Heart right ventricle (tissue), 16 donors: ENCODE data around the gene CBLB. TPM values are rescaled to one million over a fixed set of nuclear protein-coding genes. Genes with fewer than 3 reads are reported as not detected.
A peak's percentile ranks its signal among the peaks of the same experiment; 100 is the strongest.

Experiments
- ATAC-seq, 8 donors: fragments of 200-7000 bp; cut with Tn5 transposase; one replicate each; pipeline ENCODE4 v1.9.1; 2020; ENCODE audit warnings: mild to moderate bottlenecking in 8 of 8, moderate library complexity in 8 of 8, moderate number of reproducible peaks in 1 of 8
- DNase-seq, 2 donors: peaks; one replicate each; pipeline ENCODE4 v3.0.0-alpha.2; 2020
- H3K27ac ChIP-seq, 10 donors: fragments of 200-600 bp; sonication (generic) in 2 of 10; one replicate each; pipeline versions ENCODE4 v1.5.0 to v1.8.0; 2020 to 2022; ENCODE audit warnings: mild to moderate bottlenecking in 3 of 10
- H3K27me3 ChIP-seq, 7 donors: fragments of 200-600 bp; one replicate each; pipeline ENCODE4 v1.8.0; 2021 to 2022; ENCODE audit warnings: mild to moderate bottlenecking in 2 of 7
- H3K36me3 ChIP-seq, 9 donors: fragments of 200-600 bp; sonication (generic) in 1 of 9; one replicate each; pipeline versions ENCODE4 v1.5.0 to v1.8.0; 2020 to 2022; ENCODE audit warnings: mild to moderate bottlenecking in 2 of 9
- H3K4me1 ChIP-seq, 9 donors: fragments of 200-600 bp; sonication (generic) in 1 of 9; one replicate each; pipeline versions ENCODE4 v1.5.0 to v1.8.0; 2020 to 2022; ENCODE audit warnings: mild to moderate bottlenecking in 4 of 9
- H3K4me3 ChIP-seq, 10 donors: fragments of 200-600 bp; sonication (generic) in 2 of 10; one replicate each; pipeline versions ENCODE4 v1.5.0 to v1.8.0; 2020 to 2022; ENCODE audit warnings: mild to moderate bottlenecking in 7 of 10, moderate library complexity in 2 of 10
- H3K9me3 ChIP-seq, 11 donors: fragments of 200-600 bp in 10 of 11; sonication (generic) in 2 of 11; one replicate each; pipeline versions ENCODE4 v1.5.0 to v1.8.0; 2013 to 2022; ENCODE audit warnings: mild to moderate bottlenecking in 2 of 11, control low read depth in 1 of 11, moderate library complexity in 1 of 11
- CTCF ChIP-seq, 9 donors: fragments of 200-600 bp; sonication (generic) in 2 of 9; IDR thresholded peaks; one replicate each; pipeline versions ENCODE4 v1.5.0 to v1.8.0; 2021 to 2022; ENCODE audit warnings: antibody characterized with exemption in 9 of 9, mild to moderate bottlenecking in 5 of 9, moderate library complexity in 1 of 9
- WGBS, 2 donors: extraction: QIAGEN DNeasy Blood & Tissue Kit; methylation state at CpG; one replicate each; pipeline ENCODE4 v1.1.7; 2013; ENCODE audit warnings: inconsistent platforms in 1 of 2; 5-methylcytosine and 5-hydroxymethylcytosine counted together
- intact Hi-C, 10 donors: fragments of 100-400 bp; cut with DNase I; formaldehyde crosslinking; loops; one replicate each; pipeline versions ENCODE4 v1.11.1 to v1.14.2; 2022
- polyA plus RNA-seq, 2 donors: library from polyadenylated mRNA; stranded (reverse); fragments of 200-250 nt; gene quantifications; one replicate each; pipeline ENCODE4 v1.2.3, GENCODE V29; 2013
- total RNA-seq, 10 donors: library from RNA; stranded (reverse); fragmentation: NEBNext Ultra II Directional in 3 of 10; extraction: Animal tissue kit (Norgen Biotek cat#: 25700) in 3 of 10; gene quantifications; one replicate each; pipeline versions ENCODE4 v1.2.1 to v1.2.4, GENCODE V29; 2021 to 2023
- donor health status: Arrhythmogenic right ventricular cardiomyopathy.
- donor health status: ischemic (EF 13 %, LVEDD 7.1; RV severe dilation, severe dysfunction).
- donor health status: healthy with polysubstance abuse.
- donor health status: DM: no; HTN: yes; CAD: no.
- donor health status: DM: no; HTN: no; CAD: no.
- donor health status: ischemic (EF 25% LVEDD 6.9; RV normal size, moderate dysfunction).
- donor health status: ischemic (EF 25% LVEDD 5.7; RV mildly dilated, moderate dysfunction).
- donor health status: healthy.
- donor health status: DM: yes; HTN: yes; CAD: no.
- donor health status: Ischemic cardiomyopathy.
- donor health status: ischemic (EF 35%, LVEDD 5.7; RV mildly dilated, moderate dysfunction).
- donor health status: nonischemic (EF 11% LVEDD 7.7; RV severe dilation, severe dysfunction).
- donor health status: DM: yes; HTN: yes; CAD: no.
- donor health status: PGD.
- donor health status: ischemic (EF 29% LVEDD 5.4; RV normal size, mild dysfunction).
- donor health status: nonischemic (EF 23%, LVEDD 6.1; RV moderate dilation, normal function).

CBLB gene
- total and polyA plus RNA-seq, 12 donors, result 14.2 to 72.7 (median 46.0) TPM

GRCh38 chr3:105755121-105755886 is 113.5 kb downstream of the CBLB start:
- 80 to 88% methylated on average over 2 of the region's 2 CpGs for WGBS, 2 donors
- intact Hi-C loops, result no loop called here
- TF ChIP-seq CTCF (IDR thresholded peaks at IDR 0.05), result no peak
- DNase-seq (no peak), ATAC-seq (no peak)
- H3K9me3 ChIP-seq, result peaks cover 0 to 12% (median 0%) of the 10 kb centered on the region in 11 donors
- H3K27me3 ChIP-seq, result no peaks in the 10 kb centered on the region
- H3K4me1 ChIP-seq, result peaks cover 0 to 52% (median 16%) of the 10 kb centered on the region in 9 donors
- no peak overlapping the region for H3K4me3 ChIP-seq
- peaks cover 0 to 42% (median 4%) of the 10 kb centered on the region in 9 donors for H3K36me3 ChIP-seq
- peak overlapping the region in 1 of 10 donors; percentile 77 for H3K27ac ChIP-seq

GRCh38 chr3:105752791-105753415 is 115.9 kb downstream of the CBLB start:
- no peak overlapping the region for H3K4me3 ChIP-seq
- ATAC-seq, result peak in 7 of 8 donors; percentile 50 to 70 (median 55)
- DNase-seq, result no peak
- H3K9me3 ChIP-seq, result no peaks in the 10 kb centered on the region
- H3K27me3 ChIP-seq, result no peaks in the 10 kb centered on the region
- WGBS, 2 donors, result 52 to 55% methylated on average over 1 of the region's 1 CpG
- H3K4me1 ChIP-seq, result peaks cover 0 to 75% (median 21%) of the 10 kb centered on the region in 9 donors
- peak overlapping the region in 2 of 10 donors; percentile 22 to 77 for H3K27ac ChIP-seq
- peaks cover 0 to 25% (median 0%) of the 10 kb centered on the region in 9 donors for H3K36me3 ChIP-seq
- TF ChIP-seq CTCF (IDR thresholded peaks at IDR 0.05), result no peak
- intact Hi-C loops, result no loop called here

- H3K27ac ChIP-seq, result peak overlapping the region in 1 of 10 donors; percentile 74
- intact Hi-C loops, result loop anchor here in 1 of 10 donors (10.0 kb wide), 1 partner anchor 597 kb away; no protein-coding TSS in a partner anchor
- H3K4me1 ChIP-seq, result peaks cover 0 to 69% (median 24%) of the 10 kb centered on the region in 9 donors
- no peaks in the 10 kb centered on the region for H3K27me3 ChIP-seq
- no peak for TF ChIP-seq CTCF (IDR thresholded peaks at IDR 0.05)
- DNase-seq, result no peak
- no peak overlapping the region for H3K4me3 ChIP-seq
- peak in 1 of 8 donors; percentile 35 for ATAC-seq
- peaks cover 0 to 49% (median 7%) of the 10 kb centered on the region in 9 donors for H3K36me3 ChIP-seq
- no peaks in the 10 kb centered on the region for H3K9me3 ChIP-seq
- WGBS, 2 donors, result 65 to 74% methylated on average over 1 of the region's 1 CpG
Observed at GRCh38 chr3:105747696-105748095, 121.1 kb downstream of the CBLB start.

GRCh38 chr3:105747060-105747541 is 121.7 kb downstream of the CBLB start:
- peaks cover 0 to 64% (median 20%) of the 10 kb centered on the region in 9 donors for H3K4me1 ChIP-seq
- ATAC-seq (peak in 7 of 8 donors; percentile 38 to 79 (median 69)), DNase-seq (no peak)
- intact Hi-C loops, result loop anchor here in 1 of 10 donors (10.0 kb wide), 1 partner anchor 598 kb away; no protein-coding TSS in a partner anchor
- no peaks in the 10 kb centered on the region for H3K27me3 ChIP-seq
- H3K36me3 ChIP-seq, result peaks cover 0 to 49% (median 7%) of the 10 kb centered on the region in 9 donors
- no peaks in the 10 kb centered on the region for H3K9me3 ChIP-seq
- peak overlapping the region in 4 of 10 donors; percentile 1 to 74 (median 34) for H3K27ac ChIP-seq
- H3K4me3 ChIP-seq, result no peak overlapping the region
- TF ChIP-seq CTCF (IDR thresholded peaks at IDR 0.05), result no peak
- WGBS, 2 donors, result 21 to 30% methylated on average over 3 of the region's 3 CpGs
